ENCODE data around the gene EREG.

EREG gene

DNA sequence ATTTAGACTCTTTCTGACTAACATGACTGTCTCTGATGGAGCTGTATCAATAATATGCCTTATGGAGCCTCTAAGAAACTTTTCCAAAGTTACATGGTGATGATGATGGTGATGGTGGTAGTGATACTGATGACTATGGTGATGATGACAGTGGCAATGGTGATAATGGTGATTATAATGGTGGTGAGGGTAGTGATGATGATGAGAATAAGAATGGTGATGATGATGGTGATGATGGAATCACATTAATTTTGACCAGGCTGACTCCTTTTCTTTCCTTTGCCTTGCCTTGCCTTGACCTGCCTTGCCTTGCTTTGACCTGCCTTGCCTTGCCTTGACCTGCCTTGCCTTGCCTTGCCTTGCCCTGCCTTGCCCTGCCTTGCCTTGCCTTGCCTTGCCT is 48.3 kb downstream of the EREG start:
- no peak for ATAC-seq

DNA sequence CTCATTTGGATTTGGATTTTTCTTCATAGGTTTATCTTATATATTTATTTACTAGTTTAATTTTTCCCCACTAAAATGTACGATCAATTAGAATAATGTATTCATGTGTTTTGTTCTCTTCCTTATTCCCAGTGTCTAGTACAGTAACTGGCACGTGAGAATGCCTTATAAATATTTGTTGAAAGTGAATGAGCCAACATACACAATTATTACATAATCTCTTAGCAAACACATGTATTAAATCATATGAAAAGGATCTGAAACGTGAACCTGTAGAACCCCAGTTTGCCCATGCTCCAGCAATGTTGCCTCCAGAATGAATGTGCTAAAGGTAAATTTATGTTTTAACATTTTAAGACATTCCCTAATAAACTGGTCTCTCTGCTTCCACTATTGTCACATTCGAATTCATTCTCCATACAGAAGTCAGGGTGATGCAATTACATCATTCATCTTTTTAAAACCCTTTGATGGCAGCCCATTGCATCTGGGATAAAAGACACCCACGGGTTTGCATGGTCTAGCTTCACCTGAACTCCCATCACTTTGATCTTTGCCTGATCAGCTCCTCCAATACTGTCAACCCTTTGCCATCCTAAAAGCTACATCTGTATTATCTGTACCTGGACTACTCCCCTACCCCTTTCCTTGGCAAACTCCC is 49.3 kb downstream of the EREG start:
- ATAC-seq: no peak
- no peak for TF ChIP-seq ARNTL (CRISPR knock-in tag; IDR thresholded peaks at IDR 0.05; ENCODE audit: borderline replicate concordance, low read depth)
- no peak for TF ChIP-seq TCF4 (CRISPR knock-in tag; IDR thresholded peaks at IDR 0.05; ENCODE audit: borderline replicate concordance)
- TF ChIP-seq RARB (CRISPR knock-in tag; IDR thresholded peaks at IDR 0.05): no peak
- no peak for TF ChIP-seq CSDC2 (CRISPR knock-in tag; IDR thresholded peaks at IDR 0.05)
- no peak for TF ChIP-seq SNAI2 (CRISPR knock-in tag; IDR thresholded peaks at IDR 0.05)
- no peak for TF ChIP-seq ZC3H10 (CRISPR knock-in tag; IDR thresholded peaks at IDR 0.05)
- TF ChIP-seq OSR1 (CRISPR knock-in tag; IDR thresholded peaks at IDR 0.05): no peak
- no peak for TF ChIP-seq ZFP3 (CRISPR knock-in tag; IDR thresholded peaks at IDR 0.05)
- TF ChIP-seq, protein P1, sequence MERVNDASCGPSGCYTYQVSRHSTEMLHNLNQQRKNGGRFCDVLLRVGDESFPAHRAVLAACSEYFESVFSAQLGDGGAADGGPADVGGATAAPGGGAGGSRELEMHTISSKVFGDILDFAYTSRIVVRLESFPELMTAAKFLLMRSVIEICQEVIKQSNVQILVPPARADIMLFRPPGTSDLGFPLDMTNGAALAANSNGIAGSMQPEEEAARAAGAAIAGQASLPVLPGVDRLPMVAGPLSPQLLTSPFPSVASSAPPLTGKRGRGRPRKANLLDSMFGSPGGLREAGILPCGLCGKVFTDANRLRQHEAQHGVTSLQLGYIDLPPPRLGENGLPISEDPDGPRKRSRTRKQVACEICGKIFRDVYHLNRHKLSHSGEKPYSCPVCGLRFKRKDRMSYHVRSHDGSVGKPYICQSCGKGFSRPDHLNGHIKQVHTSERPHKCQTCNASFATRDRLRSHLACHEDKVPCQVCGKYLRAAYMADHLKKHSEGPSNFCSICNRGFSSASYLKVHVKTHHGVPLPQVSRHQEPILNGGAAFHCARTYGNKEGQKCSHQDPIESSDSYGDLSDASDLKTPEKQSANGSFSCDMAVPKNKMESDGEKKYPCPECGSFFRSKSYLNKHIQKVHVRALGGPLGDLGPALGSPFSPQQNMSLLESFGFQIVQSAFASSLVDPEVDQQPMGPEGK (CRISPR knock-in tag; IDR thresholded peaks at IDR 0.05; ENCODE audit: borderline replicate concordance): no peak
- no peak for TF ChIP-seq TOX (CRISPR knock-in tag; IDR thresholded peaks at IDR 0.05; ENCODE audit: borderline replicate concordance)
- no peak for TF ChIP-seq ISL1 (CRISPR knock-in tag; IDR thresholded peaks at IDR 0.05)

More for the DNA sequence above, 48.3 kb downstream of the EREG start:
- TF ChIP-seq ZFP30 (CRISPR knock-in tag; IDR thresholded peaks at IDR 0.05): no peak
- TF ChIP-seq, protein P2, sequence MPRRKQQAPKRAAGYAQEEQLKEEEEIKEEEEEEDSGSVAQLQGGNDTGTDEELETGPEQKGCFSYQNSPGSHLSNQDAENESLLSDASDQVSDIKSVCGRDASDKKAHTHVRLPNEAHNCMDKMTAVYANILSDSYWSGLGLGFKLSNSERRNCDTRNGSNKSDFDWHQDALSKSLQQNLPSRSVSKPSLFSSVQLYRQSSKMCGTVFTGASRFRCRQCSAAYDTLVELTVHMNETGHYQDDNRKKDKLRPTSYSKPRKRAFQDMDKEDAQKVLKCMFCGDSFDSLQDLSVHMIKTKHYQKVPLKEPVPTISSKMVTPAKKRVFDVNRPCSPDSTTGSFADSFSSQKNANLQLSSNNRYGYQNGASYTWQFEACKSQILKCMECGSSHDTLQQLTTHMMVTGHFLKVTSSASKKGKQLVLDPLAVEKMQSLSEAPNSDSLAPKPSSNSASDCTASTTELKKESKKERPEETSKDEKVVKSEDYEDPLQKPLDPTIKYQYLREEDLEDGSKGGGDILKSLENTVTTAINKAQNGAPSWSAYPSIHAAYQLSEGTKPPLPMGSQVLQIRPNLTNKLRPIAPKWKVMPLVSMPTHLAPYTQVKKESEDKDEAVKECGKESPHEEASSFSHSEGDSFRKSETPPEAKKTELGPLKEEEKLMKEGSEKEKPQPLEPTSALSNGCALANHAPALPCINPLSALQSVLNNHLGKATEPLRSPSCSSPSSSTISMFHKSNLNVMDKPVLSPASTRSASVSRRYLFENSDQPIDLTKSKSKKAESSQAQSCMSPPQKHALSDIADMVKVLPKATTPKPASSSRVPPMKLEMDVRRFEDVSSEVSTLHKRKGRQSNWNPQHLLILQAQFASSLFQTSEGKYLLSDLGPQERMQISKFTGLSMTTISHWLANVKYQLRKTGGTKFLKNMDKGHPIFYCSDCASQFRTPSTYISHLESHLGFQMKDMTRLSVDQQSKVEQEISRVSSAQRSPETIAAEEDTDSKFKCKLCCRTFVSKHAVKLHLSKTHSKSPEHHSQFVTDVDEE (CRISPR knock-in tag; IDR thresholded peaks at IDR 0.05): no peak
- TF ChIP-seq ZFP3 (CRISPR knock-in tag; IDR thresholded peaks at IDR 0.05): no peak
- TF ChIP-seq, protein P1 (CRISPR knock-in tag; IDR thresholded peaks at IDR 0.05; ENCODE audit: borderline replicate concordance): no peak
- TF ChIP-seq, protein P3, sequence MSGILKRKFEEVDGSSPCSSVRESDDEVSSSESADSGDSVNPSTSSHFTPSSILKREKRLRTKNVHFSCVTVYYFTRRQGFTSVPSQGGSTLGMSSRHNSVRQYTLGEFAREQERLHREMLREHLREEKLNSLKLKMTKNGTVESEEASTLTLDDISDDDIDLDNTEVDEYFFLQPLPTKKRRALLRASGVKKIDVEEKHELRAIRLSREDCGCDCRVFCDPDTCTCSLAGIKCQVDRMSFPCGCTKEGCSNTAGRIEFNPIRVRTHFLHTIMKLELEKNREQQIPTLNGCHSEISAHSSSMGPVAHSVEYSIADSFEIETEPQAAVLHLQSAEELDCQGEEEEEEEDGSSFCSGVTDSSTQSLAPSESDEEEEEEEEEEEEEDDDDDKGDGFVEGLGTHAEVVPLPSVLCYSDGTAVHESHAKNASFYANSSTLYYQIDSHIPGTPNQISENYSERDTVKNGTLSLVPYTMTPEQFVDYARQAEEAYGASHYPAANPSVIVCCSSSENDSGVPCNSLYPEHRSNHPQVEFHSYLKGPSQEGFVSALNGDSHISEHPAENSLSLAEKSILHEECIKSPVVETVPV (CRISPR knock-in tag; IDR thresholded peaks at IDR 0.05): no peak
- TF ChIP-seq RARB (CRISPR knock-in tag; IDR thresholded peaks at IDR 0.05): no peak
- TF ChIP-seq ISL1 (CRISPR knock-in tag; IDR thresholded peaks at IDR 0.05): no peak
- TF ChIP-seq CSDC2 (CRISPR knock-in tag; IDR thresholded peaks at IDR 0.05): no peak
- TF ChIP-seq ARNTL (CRISPR knock-in tag; IDR thresholded peaks at IDR 0.05; ENCODE audit: borderline replicate concordance, low read depth): no peak
- no peak for TF ChIP-seq TCF4 (CRISPR knock-in tag; IDR thresholded peaks at IDR 0.05; ENCODE audit: borderline replicate concordance)

DNA sequence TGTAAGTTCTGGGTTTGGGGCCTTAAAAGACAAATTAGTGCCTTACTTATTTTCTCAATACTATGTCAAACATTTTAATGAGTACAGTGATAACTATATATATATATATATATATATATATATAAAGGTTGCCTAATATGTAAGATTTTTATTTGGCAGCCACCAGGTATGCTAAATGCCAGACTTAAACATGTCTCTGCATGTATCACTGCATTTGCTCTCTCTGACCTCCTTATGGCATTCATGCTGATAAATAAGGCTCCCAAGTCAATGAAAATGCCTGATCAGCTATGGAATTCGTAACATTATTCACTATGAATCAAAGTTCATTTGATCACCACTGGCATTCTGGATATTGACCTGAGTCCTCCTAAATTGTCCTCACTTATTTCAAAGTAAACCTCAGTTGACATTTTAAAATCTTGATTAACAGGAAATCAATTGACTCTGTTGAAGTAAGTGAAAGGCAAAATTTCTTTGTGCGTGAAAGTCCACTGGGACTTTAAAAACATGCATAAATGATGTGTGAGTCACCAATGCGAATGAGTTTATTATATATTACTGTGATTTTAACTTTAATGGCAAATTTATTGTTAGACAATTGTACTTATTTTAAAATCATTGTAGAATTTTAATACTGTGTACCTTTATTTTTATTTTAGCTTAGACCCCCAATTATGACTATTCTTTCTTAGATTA is 50.8 kb downstream of the EREG start:
- TF ChIP-seq ZNF8 (CRISPR knock-in tag; IDR thresholded peaks at IDR 0.05) (no peak), ZC3H10 (CRISPR knock-in tag; IDR thresholded peaks at IDR 0.05) (no peak), ESRRG (CRISPR knock-in tag; IDR thresholded peaks at IDR 0.05) (no peak), ZNF70 (CRISPR knock-in tag; IDR thresholded peaks at IDR 0.05) (no peak), RARB (CRISPR knock-in tag; IDR thresholded peaks at IDR 0.05) (no peak), ZFP30 (CRISPR knock-in tag; IDR thresholded peaks at IDR 0.05) (no peak)
- TF ChIP-seq, protein P1 (CRISPR knock-in tag; IDR thresholded peaks at IDR 0.05; ENCODE audit: borderline replicate concordance): no peak
- ATAC-seq: no peak

All from SK-N-SH treated with all-trans-retinoic acid at 6 μM for 48 hours (cell line).